ENCODE results near the gene KIAA0319L.

DNA sequence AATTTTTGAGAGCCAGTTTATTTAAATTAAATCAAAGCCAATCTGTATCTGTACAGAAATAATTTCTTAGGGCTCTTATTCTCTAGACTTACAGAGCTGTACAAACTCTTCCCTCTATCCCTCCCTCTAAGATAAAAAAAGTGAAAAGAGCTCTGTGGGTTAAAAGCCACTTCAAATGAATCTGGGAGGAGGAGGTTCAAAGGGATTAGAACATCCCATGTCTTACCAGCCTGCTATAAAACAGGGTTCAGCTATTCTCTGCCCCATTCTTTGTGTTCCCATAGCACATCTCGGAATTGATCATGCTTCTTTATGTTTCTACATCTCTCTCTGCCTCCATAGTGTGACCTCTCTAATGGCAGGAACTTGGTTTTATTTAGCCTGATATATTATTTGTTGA, 19.4 kb downstream of the KIAA0319L start:
- TF ChIP-seq, protein P1, sequence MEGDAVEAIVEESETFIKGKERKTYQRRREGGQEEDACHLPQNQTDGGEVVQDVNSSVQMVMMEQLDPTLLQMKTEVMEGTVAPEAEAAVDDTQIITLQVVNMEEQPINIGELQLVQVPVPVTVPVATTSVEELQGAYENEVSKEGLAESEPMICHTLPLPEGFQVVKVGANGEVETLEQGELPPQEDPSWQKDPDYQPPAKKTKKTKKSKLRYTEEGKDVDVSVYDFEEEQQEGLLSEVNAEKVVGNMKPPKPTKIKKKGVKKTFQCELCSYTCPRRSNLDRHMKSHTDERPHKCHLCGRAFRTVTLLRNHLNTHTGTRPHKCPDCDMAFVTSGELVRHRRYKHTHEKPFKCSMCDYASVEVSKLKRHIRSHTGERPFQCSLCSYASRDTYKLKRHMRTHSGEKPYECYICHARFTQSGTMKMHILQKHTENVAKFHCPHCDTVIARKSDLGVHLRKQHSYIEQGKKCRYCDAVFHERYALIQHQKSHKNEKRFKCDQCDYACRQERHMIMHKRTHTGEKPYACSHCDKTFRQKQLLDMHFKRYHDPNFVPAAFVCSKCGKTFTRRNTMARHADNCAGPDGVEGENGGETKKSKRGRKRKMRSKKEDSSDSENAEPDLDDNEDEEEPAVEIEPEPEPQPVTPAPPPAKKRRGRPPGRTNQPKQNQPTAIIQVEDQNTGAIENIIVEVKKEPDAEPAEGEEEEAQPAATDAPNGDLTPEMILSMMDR (IDR thresholded peaks at IDR 0.05): no peak
- TF ChIP-seq POLR2AphosphoS5 (IDR thresholded peaks at IDR 0.05; ENCODE audit: low read depth, low read length) (no peak), SIN3A (IDR thresholded peaks at IDR 0.05; ENCODE audit: borderline replicate concordance, insufficient read depth, low read depth, low read length) (no peak)
- TF ChIP-seq, protein P2, sequence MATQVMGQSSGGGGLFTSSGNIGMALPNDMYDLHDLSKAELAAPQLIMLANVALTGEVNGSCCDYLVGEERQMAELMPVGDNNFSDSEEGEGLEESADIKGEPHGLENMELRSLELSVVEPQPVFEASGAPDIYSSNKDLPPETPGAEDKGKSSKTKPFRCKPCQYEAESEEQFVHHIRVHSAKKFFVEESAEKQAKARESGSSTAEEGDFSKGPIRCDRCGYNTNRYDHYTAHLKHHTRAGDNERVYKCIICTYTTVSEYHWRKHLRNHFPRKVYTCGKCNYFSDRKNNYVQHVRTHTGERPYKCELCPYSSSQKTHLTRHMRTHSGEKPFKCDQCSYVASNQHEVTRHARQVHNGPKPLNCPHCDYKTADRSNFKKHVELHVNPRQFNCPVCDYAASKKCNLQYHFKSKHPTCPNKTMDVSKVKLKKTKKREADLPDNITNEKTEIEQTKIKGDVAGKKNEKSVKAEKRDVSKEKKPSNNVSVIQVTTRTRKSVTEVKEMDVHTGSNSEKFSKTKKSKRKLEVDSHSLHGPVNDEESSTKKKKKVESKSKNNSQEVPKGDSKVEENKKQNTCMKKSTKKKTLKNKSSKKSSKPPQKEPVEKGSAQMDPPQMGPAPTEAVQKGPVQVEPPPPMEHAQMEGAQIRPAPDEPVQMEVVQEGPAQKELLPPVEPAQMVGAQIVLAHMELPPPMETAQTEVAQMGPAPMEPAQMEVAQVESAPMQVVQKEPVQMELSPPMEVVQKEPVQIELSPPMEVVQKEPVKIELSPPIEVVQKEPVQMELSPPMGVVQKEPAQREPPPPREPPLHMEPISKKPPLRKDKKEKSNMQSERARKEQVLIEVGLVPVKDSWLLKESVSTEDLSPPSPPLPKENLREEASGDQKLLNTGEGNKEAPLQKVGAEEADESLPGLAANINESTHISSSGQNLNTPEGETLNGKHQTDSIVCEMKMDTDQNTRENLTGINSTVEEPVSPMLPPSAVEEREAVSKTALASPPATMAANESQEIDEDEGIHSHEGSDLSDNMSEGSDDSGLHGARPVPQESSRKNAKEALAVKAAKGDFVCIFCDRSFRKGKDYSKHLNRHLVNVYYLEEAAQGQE (IDR thresholded peaks at IDR 0.05; ENCODE audit: insufficient read depth in 1 of 2, low read depth in 2 of 2, low read length in 1 of 2): no peak

All from Panc1 (cell line).